ENCODE data around the gene TLCD2.
"Not testable (repeated sequence)": the region's sequence is repeated elsewhere in the genome, so short reads cannot be mapped to it uniquely, and the experiment has no call there.

Gene TLCD2, protein sequence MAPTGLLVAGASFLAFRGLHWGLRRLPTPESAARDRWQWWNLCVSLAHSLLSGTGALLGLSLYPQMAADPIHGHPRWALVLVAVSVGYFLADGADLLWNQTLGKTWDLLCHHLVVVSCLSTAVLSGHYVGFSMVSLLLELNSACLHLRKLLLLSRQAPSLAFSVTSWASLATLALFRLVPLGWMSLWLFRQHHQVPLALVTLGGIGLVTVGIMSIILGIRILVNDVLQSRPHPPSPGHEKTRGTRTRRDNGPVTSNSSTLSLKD

DNA sequence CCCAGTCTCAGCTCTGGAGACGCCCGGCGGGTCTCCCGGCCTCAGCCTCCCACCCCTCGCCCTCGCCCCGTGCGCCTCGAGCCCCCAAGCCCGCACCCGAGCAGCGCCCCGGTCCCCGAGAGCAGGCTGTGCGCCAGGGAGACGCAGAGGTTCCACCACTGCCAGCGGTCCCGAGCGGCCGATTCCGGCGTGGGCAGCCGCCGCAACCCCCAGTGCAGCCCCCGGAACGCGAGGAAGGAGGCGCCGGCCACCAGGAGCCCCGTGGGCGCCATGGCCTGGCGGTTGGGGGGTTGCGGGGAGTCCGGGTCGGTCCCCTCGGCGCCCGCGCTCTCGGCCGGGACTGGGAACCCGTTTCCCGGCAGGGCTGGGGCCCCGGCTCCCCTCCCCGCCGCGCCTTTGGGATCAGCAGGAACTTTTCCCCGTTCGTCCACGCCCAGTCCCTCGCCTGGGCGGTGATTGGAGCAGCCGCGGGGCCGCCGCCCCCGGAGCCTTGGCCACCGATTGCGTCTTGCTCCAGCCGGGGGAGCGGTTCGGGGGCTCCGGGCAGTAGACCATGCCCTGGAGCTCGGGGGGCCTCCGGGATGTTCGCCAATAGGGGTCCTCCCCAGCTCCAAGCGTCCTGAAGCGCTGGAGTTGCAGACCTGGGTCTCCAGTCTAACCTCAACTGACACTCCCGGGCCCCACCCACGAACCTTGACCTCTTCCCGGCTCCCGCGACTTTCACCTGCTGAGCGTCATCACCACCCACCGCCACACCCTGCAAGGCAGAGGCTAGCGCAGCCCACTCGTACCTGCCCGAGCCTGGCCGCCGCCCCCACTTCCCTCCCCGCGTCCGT lies at the start of gene TLCD2:
Gene TLCD2 (minus strand): TSS at position 407 of the 836 bp plus-strand sequence. CDS start 135 bp downstream, at position 272.
- peak; percentile 75 for DNase-seq (ENCODE audit: low spot score)

DNA sequence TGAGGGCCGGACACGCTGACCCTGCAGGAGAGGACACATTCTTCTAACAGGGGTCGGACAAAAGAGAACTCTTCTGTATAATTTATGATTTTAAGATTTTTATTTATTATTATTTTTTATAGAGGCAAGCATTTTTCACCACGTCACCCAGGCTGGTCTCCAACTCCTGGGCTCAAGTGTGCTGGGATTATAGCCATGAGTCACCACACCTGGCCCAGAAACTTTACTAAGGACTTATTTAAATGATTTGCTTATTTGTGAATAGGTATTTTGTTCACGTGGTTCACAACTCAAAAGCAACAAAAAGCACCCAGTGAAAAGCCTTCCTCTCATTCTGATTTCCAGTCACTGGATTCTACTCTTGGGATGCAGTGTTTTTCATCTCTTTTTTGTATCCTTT lies 49.4 kb upstream of the TLCD2 start:
- DNase-seq (ENCODE audit: low spot score): no peak

DNA sequence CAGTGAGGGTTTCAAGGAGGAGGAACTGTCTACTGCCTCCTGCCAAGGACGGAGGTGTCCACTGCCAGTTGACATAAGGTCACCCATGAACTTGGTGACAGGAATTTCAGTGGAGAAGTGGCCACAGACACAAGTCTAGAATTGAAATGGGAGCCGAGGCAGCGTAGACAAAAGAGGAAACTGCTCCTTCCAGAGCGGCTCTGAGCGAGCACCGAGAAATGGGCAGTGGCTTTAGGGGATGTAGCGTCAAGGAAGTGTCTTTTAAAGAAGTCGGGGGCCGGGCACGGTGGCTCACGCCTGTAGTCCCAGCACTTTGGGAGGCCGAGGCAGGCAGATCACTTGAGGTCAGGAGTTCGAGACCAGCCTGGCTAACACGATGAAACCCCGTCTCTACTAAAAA lies 48.6 kb upstream of the TLCD2 start:
- DNase-seq (ENCODE audit: low spot score): no peak

DNA sequence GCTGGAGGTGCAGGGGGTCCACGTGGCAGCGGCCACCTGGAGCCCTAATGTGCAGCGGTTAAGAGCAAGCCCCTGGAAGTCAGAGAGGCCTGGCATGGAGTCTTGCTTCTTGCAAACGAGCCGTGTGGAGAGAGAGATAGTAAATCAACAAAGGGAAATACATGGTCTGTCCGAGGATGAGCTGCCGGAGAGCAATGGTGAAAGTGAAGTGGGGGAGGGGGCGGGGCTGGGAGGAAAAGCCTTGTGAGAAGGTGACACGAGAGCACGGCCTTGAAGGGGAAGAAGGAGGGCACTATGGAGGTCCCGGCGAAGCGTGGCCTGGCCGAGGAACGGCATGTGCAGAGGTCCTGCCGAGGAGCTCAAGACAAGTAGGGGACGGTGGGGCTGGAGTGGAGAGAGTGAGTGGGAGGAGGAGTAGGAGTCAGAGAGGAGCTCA lies 45.7 kb upstream of the TLCD2 start:
- no peak for DNase-seq (ENCODE audit: low spot score)

DNA sequence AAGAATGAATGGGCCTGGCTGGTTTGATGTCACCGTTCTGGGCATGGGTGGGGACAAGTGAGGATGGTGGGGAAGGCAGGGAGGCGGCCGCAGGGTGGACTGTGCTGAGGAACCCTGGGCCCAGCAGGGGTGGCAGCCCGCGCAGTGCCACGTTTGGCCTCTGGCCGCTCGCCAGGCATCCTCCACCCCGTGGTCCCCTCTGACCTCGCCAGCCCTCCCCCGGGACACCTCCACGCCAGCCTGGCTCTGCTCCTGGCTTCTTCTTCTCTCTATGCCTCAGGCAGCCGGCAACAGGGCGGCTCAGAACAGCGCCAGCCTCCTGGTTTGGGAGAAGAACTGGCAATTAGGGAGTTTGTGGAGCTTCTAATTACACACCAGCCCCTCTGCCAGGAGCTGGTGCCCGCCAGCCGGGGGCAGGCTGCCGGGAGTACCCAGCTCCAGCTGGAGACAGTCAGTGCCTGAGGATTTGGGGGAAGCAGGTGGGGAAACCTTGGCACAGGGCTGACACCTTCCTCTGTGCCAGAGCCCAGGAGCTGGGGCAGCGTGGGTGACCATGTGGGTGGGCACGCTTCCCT lies 45.2 kb upstream of the TLCD2 start:
- no peak for DNase-seq (ENCODE audit: low spot score)

DNA sequence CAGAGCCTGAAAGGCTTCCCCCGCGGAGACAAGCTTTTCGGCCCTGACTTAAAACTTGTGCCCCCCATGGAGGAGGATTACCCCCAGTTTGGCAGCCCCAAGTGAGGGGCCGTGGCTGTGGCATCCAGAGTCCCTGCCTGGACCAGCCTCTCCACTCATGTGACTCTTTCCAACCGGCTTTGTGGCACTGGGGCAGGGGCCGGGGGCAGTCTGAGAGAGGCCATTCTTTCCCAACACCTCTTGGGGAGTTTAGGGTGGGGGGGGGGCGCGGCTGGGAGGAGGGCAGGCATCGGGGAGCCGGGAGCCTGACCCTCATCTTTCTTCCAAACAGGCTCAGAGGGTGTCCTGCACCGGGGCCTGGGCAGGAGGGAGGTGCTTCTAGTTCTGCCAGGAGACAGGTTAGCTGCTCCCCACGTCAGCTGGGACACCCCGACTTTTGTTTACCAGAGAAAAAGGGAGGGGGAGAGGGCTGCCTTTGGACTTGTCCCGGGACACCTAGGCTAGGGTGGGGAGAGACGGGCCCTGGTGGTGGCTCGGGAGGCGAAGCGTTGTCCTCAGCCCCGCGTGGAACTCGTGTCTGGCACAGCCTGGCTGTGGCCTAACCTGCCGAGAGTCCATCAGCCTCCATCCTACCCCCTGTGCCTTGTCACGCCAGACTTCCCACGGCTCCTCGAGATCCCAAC lies 44.4 kb upstream of the TLCD2 start:
- DNase-seq (ENCODE audit: low spot score): no peak

DNA sequence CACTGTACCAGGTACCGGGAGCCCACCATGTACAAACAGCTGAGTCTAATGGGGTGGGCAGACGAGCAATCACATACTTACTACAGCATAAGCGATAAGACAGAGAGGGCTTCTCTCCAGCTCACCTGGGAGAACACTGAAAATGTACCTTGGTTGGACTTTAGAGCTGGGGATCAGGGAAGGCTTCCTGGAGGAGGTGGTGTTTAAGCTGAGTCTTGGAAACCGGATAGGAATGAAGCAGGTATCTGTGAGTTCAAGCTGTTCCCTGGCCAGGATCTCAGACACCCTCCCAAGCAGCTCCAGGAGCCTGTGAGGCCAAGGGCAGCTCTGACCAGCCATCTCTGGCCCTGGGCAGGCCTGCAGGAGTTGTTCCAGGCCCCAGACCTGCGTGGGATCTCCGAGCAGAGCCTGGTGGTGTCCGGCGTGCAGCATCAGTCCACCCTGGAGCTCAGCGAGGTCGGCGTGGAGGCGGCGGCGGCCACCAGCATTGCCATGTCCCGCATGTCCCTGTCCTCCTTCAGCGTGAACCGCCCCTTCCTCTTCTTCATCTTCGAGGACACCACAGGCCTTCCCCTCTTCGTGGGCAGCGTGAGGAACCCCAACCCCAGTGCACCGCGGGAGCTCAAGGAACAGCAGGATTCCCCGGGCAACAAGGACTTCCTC lies 43.7 kb upstream of the TLCD2 start:
- DNase-seq (ENCODE audit: low spot score): no peak

DNA sequence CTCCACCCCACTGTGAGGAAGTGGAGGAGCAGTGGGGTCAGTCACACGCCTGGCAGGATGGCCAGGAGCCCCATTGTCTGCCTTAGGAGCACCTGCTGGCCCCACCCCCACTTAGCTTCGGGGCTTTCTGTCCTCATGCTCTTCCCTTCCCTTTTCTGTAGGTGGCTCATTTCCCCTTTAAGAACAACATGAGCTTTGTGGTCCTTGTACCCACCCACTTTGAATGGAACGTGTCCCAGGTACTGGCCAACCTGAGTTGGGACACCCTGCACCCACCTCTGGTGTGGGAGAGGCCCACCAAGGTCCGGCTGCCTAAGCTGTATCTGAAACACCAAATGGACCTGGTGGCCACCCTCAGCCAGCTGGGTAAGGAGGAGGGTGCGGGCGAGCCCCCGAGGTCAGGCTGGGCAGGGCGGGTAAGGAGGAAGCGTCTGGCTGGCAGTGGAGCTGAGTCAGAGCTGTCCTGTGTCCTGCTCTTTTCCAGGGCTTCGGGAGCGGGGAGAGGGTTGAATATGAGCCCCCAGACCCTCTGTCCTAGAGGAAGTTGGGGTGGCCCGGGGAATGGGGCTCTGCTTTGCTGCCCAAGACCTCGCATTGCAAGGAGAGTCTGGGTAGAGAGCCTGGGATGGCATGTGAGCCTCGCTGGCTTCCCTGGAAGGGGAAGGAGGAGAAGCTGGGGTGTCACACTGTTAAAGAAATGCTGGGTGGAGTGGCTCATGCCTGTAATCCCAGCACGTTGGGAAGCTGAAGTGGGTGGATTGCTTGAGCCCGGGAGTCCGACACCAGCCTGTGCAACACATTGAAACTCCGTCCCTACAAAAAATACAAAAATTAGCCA lies 42.5 kb upstream of the TLCD2 start:
- no peak for DNase-seq (ENCODE audit: low spot score)

DNA sequence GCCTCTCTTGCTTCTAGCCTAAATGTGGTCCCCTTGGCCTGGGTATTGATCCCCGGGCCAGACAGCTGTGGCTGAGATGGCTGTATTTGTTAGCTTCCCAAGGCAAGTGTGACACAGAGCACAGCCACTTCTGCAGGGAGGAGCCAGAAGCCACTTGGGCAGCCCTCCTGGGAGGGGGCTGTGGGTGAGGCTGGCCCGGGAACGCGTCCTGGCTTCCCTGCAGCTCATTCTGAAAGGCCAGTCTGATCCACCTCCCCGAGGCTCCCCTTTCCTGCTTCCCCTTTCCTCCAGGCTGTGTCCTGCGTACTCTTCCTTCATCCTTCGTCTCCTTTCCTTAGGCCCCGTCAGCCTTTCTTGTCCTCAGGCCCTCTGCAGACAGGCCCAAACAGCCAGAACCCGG lies 40.5 kb upstream of the TLCD2 start:
- DNase-seq (ENCODE audit: low spot score): no peak

DNA sequence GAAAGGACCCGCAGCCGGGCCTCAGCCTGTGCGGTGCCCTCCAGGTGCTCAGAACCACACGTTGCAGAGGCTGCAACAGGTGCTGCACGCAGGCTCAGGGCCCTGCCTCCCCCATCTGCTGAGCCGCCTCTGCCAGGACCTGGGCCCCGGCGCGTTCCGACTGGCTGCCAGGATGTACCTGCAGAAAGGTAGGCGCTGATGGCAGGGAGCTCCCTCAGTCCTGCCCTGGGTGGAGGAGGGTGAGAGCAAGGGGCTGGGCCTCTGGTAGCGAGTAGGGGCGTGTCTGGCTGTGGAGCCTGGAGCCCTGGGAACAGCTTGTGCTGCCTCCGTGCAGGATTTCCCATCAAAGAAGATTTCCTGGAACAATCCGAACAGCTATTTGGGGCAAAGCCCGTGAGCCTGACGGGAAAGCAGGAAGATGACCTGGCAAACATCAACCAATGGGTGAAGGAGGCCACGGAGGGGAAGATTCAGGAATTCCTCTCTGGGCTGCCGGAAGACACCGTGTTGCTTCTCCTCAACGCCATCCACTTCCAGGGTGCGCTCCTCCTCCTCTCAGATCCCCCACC lies 36.9 kb upstream of the TLCD2 start:
- no peak for DNase-seq (ENCODE audit: low spot score)

DNA sequence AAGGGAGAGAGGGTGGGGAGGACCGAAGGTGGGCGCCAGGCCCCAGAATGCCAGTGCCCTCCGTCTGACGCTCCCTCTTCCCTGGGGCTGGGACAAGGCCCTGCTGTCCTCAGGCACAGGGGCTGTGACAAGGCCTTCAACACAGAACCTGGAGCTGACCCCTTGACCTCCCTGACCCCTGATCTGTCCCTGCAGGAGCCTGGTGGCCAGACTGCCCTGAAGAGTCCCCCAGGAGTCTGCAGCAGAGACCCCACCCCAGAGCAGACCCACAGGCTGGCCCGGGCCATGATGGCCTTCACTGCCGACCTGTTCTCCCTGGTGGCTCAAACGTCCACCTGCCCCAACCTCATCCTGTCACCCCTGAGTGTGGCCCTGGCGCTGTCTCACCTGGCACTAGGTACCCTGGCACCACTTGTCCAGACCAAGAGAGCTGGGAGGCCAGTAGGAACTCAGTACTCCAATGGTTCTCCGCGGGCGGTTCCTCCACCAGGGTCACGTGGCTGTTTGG lies 35.4 kb upstream of the TLCD2 start:
- DNase-seq (ENCODE audit: low spot score): no peak

DNA sequence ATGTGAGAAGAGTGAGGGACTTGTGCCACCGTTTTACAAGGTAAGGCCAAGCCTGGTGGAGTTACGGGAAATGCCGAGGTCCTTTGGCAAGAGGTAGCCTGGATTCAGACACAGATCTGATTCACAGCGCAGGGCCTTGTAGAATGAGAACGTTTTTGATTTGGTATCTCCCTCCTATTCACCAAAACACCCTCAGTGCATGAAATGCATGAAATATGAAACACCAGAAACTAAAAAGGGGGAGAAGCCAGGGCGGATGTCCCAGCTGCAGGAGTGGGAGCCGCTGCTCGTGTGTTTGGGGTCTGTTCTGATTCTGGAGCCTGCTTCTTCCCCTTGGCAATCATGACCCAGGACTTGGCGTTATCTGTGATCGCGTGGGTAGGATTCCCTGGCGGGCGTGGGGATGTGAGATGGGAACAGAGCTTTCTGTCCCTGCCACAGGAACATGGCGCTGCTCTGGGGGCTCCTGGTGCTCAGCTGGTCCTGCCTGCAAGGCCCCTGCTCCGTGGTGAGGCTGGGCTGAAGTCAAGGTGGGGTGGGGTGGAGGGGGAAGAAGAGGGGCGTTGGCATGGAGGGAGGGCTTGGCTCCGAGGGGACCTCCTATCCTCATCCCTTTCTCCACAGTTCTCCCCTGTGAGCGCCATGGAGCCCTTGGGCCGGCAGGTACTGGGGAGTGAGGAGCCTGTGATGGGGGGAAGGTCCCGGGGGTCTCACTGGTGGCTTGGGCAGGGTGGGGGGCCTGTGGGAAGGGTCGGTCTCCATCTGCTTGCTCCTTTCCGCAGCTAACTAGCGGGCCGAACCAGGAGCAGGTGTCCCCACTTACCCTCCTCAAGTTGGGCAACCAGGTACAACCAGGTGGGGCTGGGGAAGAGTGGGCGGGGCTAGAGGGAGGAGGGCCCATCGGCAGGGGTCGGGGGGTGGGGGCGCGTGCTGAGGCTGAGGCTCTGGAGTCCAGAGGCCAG lies 34.7 kb upstream of the TLCD2 start:
- DNase-seq (ENCODE audit: low spot score): no peak

DNA sequence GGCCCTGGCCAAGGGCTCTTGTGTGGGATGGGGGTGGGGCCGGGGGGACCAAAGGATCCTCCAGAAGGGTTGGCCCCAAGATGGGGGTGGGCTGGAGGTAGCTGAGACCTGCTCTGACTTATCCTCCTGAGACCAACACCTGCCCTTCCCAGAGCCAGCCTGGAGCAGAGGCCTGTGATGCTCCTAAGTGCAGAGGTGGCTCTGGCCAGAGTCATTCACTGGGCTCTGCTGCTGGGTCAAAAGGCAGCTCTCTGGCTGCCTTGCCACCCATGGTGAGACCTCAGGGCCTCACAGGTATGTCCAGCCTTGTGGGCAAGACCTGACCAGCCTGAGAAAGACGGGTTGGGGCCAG lies 32.9 kb upstream of the TLCD2 start:
- no peak for DNase-seq (ENCODE audit: low spot score)

DNA sequence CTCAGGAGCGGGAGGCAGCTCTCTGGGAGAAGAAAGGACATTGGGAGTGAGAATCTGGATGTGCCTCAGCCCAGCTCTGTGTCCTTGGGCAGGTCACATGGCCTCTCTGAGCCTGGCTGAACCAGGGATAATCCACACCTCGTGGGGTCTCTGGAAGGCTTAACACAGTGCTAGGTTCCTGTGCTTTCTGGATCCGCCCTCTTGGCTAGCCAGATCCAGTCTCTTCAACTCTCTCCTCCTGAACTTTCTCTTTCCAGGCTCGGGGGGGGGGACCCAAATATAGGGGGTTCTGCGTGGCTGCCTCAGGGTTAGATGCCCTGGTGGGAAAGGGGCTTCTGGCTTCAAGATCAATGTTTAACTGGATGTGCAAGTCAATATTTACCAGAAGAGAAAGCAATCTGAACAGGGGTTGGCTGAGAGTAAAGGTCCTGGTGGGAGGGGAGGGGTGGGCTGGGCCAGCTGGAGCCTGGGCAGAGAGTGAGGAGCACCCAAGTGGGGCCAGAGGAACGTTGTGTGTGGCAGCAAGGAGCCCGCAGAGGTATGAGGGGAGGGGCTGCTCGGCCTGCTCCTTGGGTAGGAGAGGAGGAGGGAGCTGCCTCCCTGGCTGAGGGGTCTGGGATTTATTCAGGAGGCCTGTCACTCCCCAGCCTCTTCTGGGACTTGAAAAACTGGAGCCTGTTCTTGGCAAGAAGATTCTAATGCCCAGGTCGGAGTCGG lies 32.4 kb upstream of the TLCD2 start, which contains the start of gene SERPINF2:
Gene SERPINF2 (plus strand): TSS at position 501 of the 717 bp plus-strand sequence. CDS start 2,125 bp downstream, outside the sequence.
- DNase-seq (ENCODE audit: low spot score): peak; percentile 87

DNA sequence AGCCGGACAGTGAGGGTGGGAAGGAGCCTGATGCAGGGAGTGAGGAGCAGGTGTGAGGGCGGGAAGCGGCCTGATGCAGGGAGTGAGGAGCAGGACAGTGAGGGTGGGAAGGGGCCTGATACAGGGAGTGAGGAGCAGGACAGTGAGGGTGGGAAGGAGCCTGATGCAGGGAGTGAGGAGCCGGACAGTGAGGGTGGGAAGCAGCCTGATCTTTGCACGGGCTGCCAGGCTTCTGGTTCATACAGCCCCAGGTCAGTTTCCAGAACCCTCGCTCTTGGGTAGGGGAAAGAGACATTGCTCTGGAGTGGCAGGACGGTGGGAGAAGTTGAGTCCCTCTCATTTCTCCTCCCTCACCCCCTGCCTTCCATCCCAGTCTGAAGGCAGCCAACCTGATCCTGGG lies 31.7 kb upstream of the TLCD2 start:
- not testable (repeated sequence) for DNase-seq (ENCODE audit: low spot score)

DNA sequence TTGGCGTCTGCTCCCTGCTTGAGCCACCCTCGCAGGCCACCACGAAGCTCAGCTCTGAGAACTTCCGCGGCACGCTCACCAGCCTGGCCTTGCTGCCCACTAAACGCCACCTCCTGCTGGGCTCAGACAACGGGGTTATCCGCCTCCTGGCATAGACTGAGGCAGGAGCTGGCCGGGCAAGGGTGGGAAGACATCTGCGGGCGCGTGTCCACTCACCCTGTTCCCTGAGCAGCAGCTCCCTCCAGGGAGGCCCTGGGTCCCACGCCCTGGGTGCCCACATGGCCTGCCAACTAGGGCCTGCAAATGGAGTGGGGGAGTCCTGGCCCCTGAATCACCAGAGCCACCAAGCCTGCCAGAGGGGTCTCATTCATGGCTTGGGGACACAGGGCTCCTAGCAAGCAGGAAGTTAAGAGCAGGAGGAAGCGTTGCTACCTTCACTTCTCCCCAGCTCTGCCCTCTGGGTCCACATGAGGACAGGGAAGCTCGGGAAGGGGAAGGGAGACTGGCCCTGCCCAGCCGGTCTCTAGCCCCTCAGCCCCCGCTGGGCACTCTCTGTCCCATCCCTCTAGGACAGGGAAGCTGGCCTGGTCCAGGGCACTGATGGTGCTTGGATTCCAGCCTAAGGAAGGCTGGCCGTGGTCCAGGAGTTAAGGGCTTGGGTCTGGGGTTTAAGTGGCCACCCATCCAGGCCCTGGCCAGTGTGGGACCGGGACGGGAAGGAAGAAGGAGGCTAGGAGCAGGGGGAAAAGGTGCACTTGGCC lies 27.5 kb upstream of the TLCD2 start:
- DNase-seq (ENCODE audit: low spot score): no peak

DNA sequence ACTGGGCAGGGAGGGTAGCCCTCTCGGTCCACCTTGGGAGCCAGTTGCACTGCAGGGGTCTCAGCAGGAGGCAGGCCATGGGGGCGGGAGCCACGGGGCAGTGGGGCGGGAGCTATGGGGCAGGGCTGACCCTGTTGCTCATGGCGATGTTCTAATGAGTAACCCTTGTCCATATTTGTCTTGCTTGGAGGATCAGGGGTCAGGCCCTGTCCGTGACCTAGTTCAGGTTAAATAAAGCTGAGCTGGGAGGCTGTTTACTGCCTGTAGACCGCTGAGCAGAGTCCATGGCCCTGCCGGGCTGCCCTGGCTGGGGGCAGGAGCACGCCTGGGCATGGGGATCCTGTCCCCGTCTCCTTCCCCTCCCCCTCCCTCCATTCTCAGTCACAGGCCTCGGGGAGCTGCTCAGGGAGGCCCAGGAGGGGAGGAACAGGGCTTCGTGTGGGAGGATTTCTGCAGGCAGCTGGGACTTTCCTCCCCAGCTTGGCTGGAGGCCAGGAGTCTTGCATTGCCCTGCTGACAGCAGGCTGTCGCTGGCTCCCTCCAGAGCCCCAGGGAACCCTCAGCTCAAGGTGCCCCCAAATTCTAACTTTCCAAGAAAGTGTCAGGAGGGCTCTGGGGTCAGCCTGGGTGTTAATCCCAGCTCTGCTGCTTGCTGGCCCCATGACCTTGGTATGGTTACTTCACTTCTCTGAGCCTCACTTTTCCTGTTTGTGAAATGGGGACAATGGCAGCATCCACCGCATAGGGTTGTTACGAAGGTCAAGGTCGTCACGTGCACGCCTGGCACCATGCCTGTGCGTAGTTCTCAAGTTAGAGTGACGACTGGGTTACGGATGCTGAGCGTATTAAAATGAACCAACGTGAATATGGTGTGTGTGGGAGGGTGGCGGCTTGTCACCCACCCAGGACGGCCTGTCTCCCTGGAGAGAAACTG lies 26.4 kb upstream of the TLCD2 start:
- peak; percentile 97 for DNase-seq (ENCODE audit: low spot score)

All from HuH-7.5 (cell line).